Measurements from ENCODE around the gene SLC34A3. TPM values are rescaled to one million over a fixed set of nuclear protein-coding genes. Genes with fewer than 3 reads are reported as not detected.
A peak's percentile ranks its signal among the peaks of the same experiment; 100 is the strongest.

SLC34A3 gene
- total and polyA plus RNA-seq, 2 of the 8 experiments (the other 6 are each of a cell fraction or from before 2014, with no cell fraction given) = 0.08 TPM; not detected in 1

- TF ChIP-seq CTCF (IDR thresholded peaks at IDR 0.05; ENCODE audit: control extremely low read depth in 1 of 3, insufficient read depth in 1 of 3, low read depth in 1 of 3, low read length in 3 of 3) (peak in 2 of 3 experiments; percentile 44 to 61; a peak in 2 of 4 replicates), TCF12 (IDR thresholded peaks at IDR 0.05; ENCODE audit: low read depth, low read length) (no peak), SUZ12 (IDR thresholded peaks at IDR 0.05; ENCODE audit: low read length) (no peak), CHD7 (IDR thresholded peaks at IDR 0.05; ENCODE audit: insufficient replicate concordance, low read length) (no peak), RAD21 (IDR thresholded peaks at IDR 0.05 in 1 of 2, conservative IDR thresholded peaks at IDR 0.05 in 1 of 2; ENCODE audit: low read depth in 2 of 2, low read length in 2 of 2) (peak; percentile 36 to 51; a peak in 3 of 4 replicates), TAF7 (optimal IDR thresholded peaks at IDR 0.05; ENCODE audit: borderline replicate concordance, low read depth, low read length) (no peak)
Observed at GRCh38 chr9:137213160-137214060, 17.3 kb upstream of the SLC34A3 start (continued).

All from H1 (cell line).